BJ (cell line): ENCODE data around the gene WDPCP. TPM values are rescaled to one million over a fixed set of nuclear protein-coding genes. Genes with fewer than 3 reads are reported as not detected.

Experiments used
- CTCF ChIA-PET: fragments of 350-600 bp; formaldehyde crosslinking; extraction: SDS; loops from one replicate; lab custom pipeline; 2021; ENCODE audit warnings: antibody characterized with exemption, inconsistent platforms; lab: Yijun Ruan, JAX
- POLR2A ChIA-PET: fragments of 300-600 bp; sonication (Branson Sonifier 250); formaldehyde crosslinking; extraction: SDS; loops from one replicate; lab custom pipeline; 2021; ENCODE audit warnings: antibody characterized with exemption; lab: Charles Lee
- DNase-seq: peaks from one replicate; pipeline ENCODE4 v3.0.0-alpha.2; 2011; ENCODE audit warnings: low read depth
- H3K27me3 ChIP-seq: 2 replicates; pipeline ENCODE4 v1.6.0; 2011; ENCODE audit warnings: low read length; ENCODE audit not compliant: control insufficient read depth, insufficient read depth
- H3K36me3 ChIP-seq: 2 replicates; pipeline ENCODE4 v1.5.1; 2011; ENCODE audit warnings: low read length; ENCODE audit not compliant: control insufficient read depth, insufficient read depth
- H3K4me3 ChIP-seq: 2 replicates; pipeline ENCODE4 v1.5.1; 2011; ENCODE audit warnings: low read depth, mild to moderate bottlenecking, control low read depth, low read length
- polyA plus RNA-seq: library from polyadenylated mRNA; depleted of rRNA; stranded (reverse); fragments of >200 nt; gene quantifications from 2 replicates; pipeline ENCODE4 v1.2.3, GENCODE V29; 2011
- TF ChIP-seq, protein P1 (sequence below): IDR thresholded peaks from 2 replicates; pipeline ENCODE4 v1.5.1; 2011; ENCODE audit warnings: low read depth, mild to moderate bottlenecking, control low read depth, inconsistent platforms, low read length, moderate library complexity; ENCODE audit not compliant: insufficient read depth

The WDPCP gene
- polyA plus RNA-seq, 1 experiment, result 4.2 TPM

DNA sequence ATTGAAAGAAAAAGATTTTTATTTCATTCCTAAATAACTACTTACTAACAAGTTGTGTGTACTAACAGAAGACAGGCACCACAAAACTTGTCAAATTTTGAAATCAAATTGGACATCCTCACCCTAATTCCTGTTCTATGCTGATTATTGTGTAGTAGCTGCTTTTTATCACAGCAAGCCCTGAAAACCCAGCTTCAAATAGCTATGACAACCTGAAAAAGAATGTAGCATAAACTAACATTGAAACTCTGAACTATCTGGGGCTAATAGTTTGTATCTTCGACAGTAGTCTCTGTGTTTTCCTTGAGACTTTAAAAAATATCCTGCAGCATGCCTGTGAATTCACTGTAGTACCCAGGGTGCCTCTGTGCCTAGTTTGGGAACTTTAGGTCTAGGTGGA lies 122.6 kb downstream of the WDPCP start:
- TF ChIP-seq, protein P1, sequence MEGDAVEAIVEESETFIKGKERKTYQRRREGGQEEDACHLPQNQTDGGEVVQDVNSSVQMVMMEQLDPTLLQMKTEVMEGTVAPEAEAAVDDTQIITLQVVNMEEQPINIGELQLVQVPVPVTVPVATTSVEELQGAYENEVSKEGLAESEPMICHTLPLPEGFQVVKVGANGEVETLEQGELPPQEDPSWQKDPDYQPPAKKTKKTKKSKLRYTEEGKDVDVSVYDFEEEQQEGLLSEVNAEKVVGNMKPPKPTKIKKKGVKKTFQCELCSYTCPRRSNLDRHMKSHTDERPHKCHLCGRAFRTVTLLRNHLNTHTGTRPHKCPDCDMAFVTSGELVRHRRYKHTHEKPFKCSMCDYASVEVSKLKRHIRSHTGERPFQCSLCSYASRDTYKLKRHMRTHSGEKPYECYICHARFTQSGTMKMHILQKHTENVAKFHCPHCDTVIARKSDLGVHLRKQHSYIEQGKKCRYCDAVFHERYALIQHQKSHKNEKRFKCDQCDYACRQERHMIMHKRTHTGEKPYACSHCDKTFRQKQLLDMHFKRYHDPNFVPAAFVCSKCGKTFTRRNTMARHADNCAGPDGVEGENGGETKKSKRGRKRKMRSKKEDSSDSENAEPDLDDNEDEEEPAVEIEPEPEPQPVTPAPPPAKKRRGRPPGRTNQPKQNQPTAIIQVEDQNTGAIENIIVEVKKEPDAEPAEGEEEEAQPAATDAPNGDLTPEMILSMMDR, result no peak
- no peak for DNase-seq
- Histone ChIP-seq H3K4me3 (no peak overlapping the region), H3K36me3 (no peaks in the 10 kb centered on the region), H3K27me3 (no peaks in the 10 kb centered on the region)
- POLR2A ChIA-PET, result no interaction called here
- CTCF ChIA-PET, result no interaction called here

DNA sequence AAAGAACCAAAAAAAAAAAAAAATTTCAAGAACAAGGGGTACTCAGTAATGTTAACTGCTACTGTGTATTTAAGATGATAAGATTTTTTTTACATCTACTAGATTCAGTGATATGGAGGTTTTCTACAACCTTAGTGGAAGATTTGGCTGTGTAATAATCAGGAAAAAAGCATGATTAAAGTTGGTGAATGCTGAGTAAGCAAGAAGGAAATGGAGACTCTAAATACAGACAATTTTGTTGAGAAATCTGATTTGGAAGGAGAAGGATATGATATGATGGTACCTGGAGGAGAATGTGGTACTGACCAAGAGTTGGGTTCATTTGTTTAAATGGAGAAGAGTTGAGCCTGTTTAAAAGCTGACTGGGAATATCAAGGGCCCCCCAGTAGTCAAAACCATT lies 125.1 kb downstream of the WDPCP start:
- TF ChIP-seq, protein P1, result no peak
- ChIA-PET POLR2A (no interaction called here), CTCF (no interaction called here)
- Histone ChIP-seq H3K36me3 (no peaks in the 10 kb centered on the region), H3K27me3 (no peaks in the 10 kb centered on the region), H3K4me3 (no peak overlapping the region)
- no peak for DNase-seq

DNA sequence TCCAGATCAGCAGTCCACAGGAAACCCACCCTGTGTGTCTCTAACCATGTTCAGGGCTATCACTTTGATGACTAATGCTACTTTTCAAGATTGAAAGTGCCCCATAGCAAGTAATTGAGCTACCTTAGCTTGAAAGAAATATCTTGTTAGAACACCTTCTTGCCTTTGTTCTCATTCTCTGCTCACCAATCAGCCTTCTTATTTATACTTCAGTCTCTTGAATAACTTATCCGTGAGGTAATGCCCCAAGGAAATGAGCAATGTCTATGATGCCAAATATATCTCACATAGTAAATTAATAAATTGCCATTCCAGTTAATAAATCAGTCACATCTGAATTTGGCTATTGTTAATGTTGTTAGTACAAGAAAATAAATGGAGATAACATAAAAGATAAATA lies 141.6 kb downstream of the WDPCP start:
- CTCF ChIA-PET, result interaction anchor here (0.6 kb wide), 1 partner anchor 69 kb away, joined by 4 read pairs; no protein-coding TSS in a partner anchor
- Histone ChIP-seq H3K4me3 (no peak overlapping the region), H3K27me3 (no peaks in the 10 kb centered on the region), H3K36me3 (no peaks in the 10 kb centered on the region)
- TF ChIP-seq, protein P1, result no peak
- POLR2A ChIA-PET, result no interaction called here
- no peak for DNase-seq

DNA sequence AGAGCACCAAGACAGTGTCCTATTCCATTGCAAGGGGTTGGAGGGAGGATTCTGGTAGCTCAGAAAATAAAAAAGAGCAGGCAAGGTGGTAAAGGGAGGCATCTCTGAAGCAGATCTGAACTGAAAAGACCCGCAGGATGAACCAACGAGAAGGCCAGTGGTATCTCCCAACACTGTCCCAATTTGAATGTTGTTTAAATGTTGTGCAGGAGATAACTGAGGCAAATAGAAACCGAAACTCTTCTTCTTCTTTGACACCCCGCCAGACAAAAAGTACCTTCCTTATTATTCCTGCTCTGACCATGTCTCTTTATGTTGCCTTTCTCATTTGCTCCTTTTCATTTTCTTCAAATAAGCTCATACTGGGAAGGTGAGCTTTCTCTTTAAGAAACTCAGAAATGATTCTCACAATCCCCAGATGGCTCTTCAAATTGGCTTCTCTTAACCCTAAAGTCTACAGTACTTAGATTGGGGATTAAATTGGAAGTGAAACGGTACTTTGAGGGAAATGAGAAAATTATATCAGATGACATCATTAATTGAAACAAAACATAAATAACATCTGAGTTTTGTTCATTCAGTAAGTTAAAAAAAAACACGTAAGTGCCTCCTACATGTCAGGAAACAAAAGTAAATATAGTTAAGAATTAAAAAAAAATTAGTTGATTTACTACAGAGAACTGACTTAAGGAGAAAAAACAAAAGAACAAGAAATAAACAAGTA lies 143.6 kb downstream of the WDPCP start:
- Histone ChIP-seq H3K36me3 (no peaks in the 10 kb centered on the region), H3K27me3 (no peaks in the 10 kb centered on the region), H3K4me3 (no peak overlapping the region)
- ChIA-PET CTCF (interaction anchor here (1.6 kb wide), 1 partner anchor 20 kb away, joined by 5 read pairs; no protein-coding TSS in a partner anchor), POLR2A (no interaction called here)
- DNase-seq, result no peak
- TF ChIP-seq, protein P1, result no peak

DNA sequence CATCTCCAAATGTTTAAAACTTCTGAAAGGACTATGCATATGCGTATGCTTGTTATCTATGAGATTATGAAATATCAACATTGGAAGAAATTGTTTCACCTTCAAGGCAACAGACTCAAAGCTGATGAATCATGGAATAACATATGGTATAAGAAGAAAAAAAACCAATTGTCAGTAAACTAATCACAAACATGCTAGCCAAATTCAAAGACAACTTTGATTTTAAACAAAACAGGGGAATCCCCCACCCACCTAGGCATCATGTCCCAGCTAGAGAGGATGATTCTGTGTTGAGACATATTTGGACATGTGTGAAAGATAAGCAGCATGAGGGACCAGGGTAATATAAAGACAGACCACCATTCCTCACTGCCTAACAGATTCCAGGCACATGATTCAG lies 147.7 kb downstream of the WDPCP start:
- TF ChIP-seq, protein P1, result no peak
- ChIA-PET CTCF (interaction anchor here (0.6 to 1.0 kb wide), 2 partner anchors 10 to 317 kb away, joined by 3 read pairs; no protein-coding TSS in a partner anchor), POLR2A (no interaction called here)
- no peak for DNase-seq
- no peaks in the 10 kb centered on the region for H3K27me3 ChIP-seq
- H3K36me3 ChIP-seq, result no peaks in the 10 kb centered on the region
- H3K4me3 ChIP-seq, result no peak overlapping the region
